GM12878 (cell line): ENCODE results near the gene KCND2. TPM values are rescaled to one million over a fixed set of nuclear protein-coding genes. Genes with fewer than 3 reads are reported as not detected.

Experiments
- BRCA1 ChIP-seq: IDR thresholded peaks from 2 replicates; pipeline ENCODE4 v1.6.1; 2011; ENCODE audit warnings: low read depth, low read length, improper control_type of control experiment
- CREB1 ChIP-seq: IDR thresholded peaks from 2 replicates; pipeline ENCODE4 v1.6.1; 2012; ENCODE audit warnings: low read depth, mild to moderate bottlenecking, inconsistent platforms
- EGR1 ChIP-seq, 2 experiments: IDR thresholded peaks; 1 replicate in 1 of 2; 2 replicates in 1 of 2; pipeline ENCODE4 v1.6.1; 2011 to 2012; ENCODE audit warnings: low read depth in 2 of 2, low read length in 2 of 2, borderline replicate concordance in 1 of 2, mild to moderate bottlenecking in 1 of 2, moderate library complexity in 1 of 2
- FOS ChIP-seq: IDR thresholded peaks from 3 replicates; pipeline ENCODE4 v1.6.1; 2011; ENCODE audit warnings: borderline replicate concordance; ENCODE audit not compliant: insufficient read length; ENCODE audit errors: extremely low read depth
- GABPA ChIP-seq: IDR thresholded peaks from 2 replicates; pipeline ENCODE4 v1.6.1; 2014; ENCODE audit warnings: antibody characterized with exemption, low read depth, mild to moderate bottlenecking, inconsistent platforms
- HDAC6 ChIP-seq: fragments of 200-600 bp; sonication (generic); IDR thresholded peaks from one replicate; pipeline ENCODE4 v1.8.0; 2017; ENCODE audit warnings: antibody characterized with exemption; ENCODE audit not compliant: unreplicated experiment
- JUNB ChIP-seq: IDR thresholded peaks from 2 replicates; pipeline ENCODE4 v1.6.1; 2016; ENCODE audit warnings: antibody characterized with exemption, mild to moderate bottlenecking
- JUND ChIP-seq: IDR thresholded peaks from 2 replicates; pipeline ENCODE4 v1.6.1; 2012; ENCODE audit warnings: low read depth, mild to moderate bottlenecking, low read length, improper control_type of control experiment, moderate library complexity
- KDM1A ChIP-seq: fragments of 200-600 bp; sonication (generic); IDR thresholded peaks from 2 replicates; pipeline ENCODE4 v1.6.1; 2016; ENCODE audit warnings: borderline replicate concordance
- POLR2A ChIP-seq: IDR thresholded peaks from 2 replicates; pipeline ENCODE4 v1.6.1; 2011; ENCODE audit warnings: low read depth, mild to moderate bottlenecking, low read length
- POLR2AphosphoS2 ChIP-seq: IDR thresholded peaks from 2 replicates; pipeline ENCODE4 v1.6.1; 2011; ENCODE audit warnings: low read depth, mild to moderate bottlenecking, low read length, improper control_type of control experiment, moderate library complexity
- RAD21 ChIP-seq: IDR thresholded peaks from 2 replicates; pipeline ENCODE4 v1.6.1; 2011; ENCODE audit warnings: mild to moderate bottlenecking, low read depth, low read length, moderate library complexity; ENCODE audit not compliant: insufficient read depth
- WRNIP1 ChIP-seq: IDR thresholded peaks from 2 replicates; pipeline ENCODE4 v1.6.1; 2011; ENCODE audit warnings: low read depth, low read length, improper control_type of control experiment, borderline replicate concordance
- ZNF24 ChIP-seq: fragments of 450-650 bp; IDR thresholded peaks from 2 replicates; pipeline ENCODE4 v1.6.1; 2017; ENCODE audit warnings: antibody characterized with exemption, mild to moderate bottlenecking
- polyA plus RNA-seq, 11 experiments: library from polyadenylated mRNA; depleted of rRNA in 4 of 11; unstranded in 6 of 11; stranded (reverse) in 5 of 11; fragments of >200 nt; fragmentation: Nextera tagmentation in 4 of 11; fragmentation: Illumina TruSeq in 1 of 11; extraction: Ambion mirVana in 4 of 11; extraction: Trizol in 1 of 11; gene quantifications; 1 replicate in 1 of 11; 2 replicates in 10 of 11; pipeline versions ENCODE4 v1.2.1 to v1.2.3, GENCODE V29; 2011 to 2016; ENCODE audit warnings: inconsistent platforms in 2 of 11, missing spikeins in 2 of 11, low read depth in 1 of 11
- total RNA-seq, 4 experiments: library from RNA; depleted of rRNA in 3 of 4; stranded (reverse); fragments of >200 nt in 3 of 4; fragmentation: Illumina TruSeq in 1 of 4; extraction: Trizol in 1 of 4; gene quantifications; 2 replicates each; pipeline versions ENCODE4 v1.2.1 to v1.2.3, GENCODE V29; 2013 to 2021
- TF ChIP-seq, protein P1 (sequence below): fragments of 150-350 bp; IDR thresholded peaks from 2 replicates; pipeline ENCODE4 v1.6.1; 2016; ENCODE audit warnings: low read depth, low read length
- TF ChIP-seq, protein P2 (sequence below): fragments of 450-650 bp; formaldehyde crosslinking; IDR thresholded peaks from 2 replicates; pipeline ENCODE4 v1.4.0; 2022; ENCODE audit warnings: mild to moderate bottlenecking, moderate library complexity
- TF ChIP-seq, protein P3 (sequence below): fragments of 450-650 bp; IDR thresholded peaks from 2 replicates; pipeline ENCODE4 v1.6.1; 2017; ENCODE audit warnings: mild to moderate bottlenecking, moderate library complexity
- TF ChIP-seq, protein P4 (sequence below): fragments of 150-350 bp; IDR thresholded peaks from 2 replicates; pipeline ENCODE4 v1.6.1; 2014; ENCODE audit warnings: mild to moderate bottlenecking, low read depth, low read length

The KCND2 gene
- total and polyA plus RNA-seq, 10 of the 15 experiments (the other 5 are each of a cell fraction or from before 2014, with no cell fraction given) = 3.6 to 22.3 (median 6.3) TPM

DNA sequence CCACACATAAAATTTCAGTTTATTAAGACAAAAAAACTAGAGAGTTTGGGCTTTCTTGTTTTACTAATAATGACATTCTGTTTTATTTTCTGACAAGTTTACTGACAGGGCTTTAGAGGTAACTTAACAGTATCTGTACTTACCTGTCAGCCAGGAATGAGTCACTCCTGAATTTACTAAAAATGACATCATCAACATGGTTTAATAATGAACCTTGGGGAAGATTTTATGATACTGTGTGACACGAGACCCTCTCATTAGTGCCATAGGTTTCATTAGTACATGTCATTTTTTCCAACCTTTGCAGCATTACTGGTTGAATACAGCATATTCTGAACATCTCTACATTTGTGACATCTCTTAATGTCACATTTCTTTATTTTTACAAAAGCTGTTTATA is 131.1 kb downstream of the KCND2 start (continued):
- TF ChIP-seq, protein P1, sequence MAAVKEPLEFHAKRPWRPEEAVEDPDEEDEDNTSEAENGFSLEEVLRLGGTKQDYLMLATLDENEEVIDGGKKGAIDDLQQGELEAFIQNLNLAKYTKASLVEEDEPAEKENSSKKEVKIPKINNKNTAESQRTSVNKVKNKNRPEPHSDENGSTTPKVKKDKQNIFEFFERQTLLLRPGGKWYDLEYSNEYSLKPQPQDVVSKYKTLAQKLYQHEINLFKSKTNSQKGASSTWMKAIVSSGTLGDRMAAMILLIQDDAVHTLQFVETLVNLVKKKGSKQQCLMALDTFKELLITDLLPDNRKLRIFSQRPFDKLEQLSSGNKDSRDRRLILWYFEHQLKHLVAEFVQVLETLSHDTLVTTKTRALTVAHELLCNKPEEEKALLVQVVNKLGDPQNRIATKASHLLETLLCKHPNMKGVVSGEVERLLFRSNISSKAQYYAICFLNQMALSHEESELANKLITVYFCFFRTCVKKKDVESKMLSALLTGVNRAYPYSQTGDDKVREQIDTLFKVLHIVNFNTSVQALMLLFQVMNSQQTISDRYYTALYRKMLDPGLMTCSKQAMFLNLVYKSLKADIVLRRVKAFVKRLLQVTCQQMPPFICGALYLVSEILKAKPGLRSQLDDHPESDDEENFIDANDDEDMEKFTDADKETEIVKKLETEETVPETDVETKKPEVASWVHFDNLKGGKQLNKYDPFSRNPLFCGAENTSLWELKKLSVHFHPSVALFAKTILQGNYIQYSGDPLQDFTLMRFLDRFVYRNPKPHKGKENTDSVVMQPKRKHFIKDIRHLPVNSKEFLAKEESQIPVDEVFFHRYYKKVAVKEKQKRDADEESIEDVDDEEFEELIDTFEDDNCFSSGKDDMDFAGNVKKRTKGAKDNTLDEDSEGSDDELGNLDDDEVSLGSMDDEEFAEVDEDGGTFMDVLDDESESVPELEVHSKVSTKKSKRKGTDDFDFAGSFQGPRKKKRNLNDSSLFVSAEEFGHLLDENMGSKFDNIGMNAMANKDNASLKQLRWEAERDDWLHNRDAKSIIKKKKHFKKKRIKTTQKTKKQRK = no peak
- TF ChIP-seq POLR2AphosphoS2 (no peak), KDM1A (no peak), CREB1 (peak; percentile 83), FOS (no peak), WRNIP1 (no peak), JUNB (peak; percentile 97), ZNF24 (peak; percentile 89), EGR1 (IDR thresholded peaks at IDR 0.05; ENCODE audit: borderline replicate concordance in 1 of 2, low read depth in 2 of 2, low read length in 2 of 2) (no peak), HDAC6 (no peak), GABPA (peak; percentile 72; the same call in 1 of the 2 replicates), POLR2A (no peak), JUND (peak; percentile 68), BRCA1 (no peak), RAD21 (peak; percentile 16; the same call in 1 of the 2 replicates)
- TF ChIP-seq, protein P2, sequence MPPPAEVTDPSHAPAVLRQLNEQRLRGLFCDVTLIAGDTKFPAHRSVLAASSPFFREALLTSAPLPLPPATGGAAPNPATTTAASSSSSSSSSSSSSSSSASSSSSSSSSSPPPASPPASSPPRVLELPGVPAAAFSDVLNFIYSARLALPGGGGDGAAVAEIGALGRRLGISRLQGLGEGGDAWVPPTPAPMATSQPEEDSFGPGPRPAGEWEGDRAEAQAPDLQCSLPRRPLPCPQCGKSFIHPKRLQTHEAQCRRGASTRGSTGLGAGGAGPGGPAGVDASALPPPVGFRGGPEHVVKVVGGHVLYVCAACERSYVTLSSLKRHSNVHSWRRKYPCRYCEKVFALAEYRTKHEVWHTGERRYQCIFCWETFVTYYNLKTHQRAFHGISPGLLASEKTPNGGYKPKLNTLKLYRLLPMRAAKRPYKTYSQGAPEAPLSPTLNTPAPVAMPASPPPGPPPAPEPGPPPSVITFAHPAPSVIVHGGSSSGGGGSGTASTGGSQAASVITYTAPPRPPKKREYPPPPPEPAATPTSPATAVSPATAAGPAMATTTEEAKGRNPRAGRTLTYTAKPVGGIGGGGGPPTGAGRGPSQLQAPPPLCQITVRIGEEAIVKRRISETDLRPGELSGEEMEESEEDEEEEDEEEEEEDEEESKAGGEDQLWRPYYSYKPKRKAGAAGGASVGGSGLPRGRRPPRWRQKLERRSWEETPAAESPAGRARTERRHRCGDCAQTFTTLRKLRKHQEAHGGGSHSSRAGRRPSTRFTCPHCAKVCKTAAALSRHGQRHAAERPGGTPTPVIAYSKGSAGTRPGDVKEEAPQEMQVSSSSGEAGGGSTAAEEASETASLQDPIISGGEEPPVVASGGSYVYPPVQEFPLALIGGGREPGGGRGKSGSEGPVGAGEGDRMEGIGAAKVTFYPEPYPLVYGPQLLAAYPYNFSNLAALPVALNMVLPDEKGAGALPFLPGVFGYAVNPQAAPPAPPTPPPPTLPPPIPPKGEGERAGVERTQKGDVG (CRISPR knock-in tag) = peak; percentile 47; the same call in 1 of the 2 replicates
- TF ChIP-seq, protein P3, sequence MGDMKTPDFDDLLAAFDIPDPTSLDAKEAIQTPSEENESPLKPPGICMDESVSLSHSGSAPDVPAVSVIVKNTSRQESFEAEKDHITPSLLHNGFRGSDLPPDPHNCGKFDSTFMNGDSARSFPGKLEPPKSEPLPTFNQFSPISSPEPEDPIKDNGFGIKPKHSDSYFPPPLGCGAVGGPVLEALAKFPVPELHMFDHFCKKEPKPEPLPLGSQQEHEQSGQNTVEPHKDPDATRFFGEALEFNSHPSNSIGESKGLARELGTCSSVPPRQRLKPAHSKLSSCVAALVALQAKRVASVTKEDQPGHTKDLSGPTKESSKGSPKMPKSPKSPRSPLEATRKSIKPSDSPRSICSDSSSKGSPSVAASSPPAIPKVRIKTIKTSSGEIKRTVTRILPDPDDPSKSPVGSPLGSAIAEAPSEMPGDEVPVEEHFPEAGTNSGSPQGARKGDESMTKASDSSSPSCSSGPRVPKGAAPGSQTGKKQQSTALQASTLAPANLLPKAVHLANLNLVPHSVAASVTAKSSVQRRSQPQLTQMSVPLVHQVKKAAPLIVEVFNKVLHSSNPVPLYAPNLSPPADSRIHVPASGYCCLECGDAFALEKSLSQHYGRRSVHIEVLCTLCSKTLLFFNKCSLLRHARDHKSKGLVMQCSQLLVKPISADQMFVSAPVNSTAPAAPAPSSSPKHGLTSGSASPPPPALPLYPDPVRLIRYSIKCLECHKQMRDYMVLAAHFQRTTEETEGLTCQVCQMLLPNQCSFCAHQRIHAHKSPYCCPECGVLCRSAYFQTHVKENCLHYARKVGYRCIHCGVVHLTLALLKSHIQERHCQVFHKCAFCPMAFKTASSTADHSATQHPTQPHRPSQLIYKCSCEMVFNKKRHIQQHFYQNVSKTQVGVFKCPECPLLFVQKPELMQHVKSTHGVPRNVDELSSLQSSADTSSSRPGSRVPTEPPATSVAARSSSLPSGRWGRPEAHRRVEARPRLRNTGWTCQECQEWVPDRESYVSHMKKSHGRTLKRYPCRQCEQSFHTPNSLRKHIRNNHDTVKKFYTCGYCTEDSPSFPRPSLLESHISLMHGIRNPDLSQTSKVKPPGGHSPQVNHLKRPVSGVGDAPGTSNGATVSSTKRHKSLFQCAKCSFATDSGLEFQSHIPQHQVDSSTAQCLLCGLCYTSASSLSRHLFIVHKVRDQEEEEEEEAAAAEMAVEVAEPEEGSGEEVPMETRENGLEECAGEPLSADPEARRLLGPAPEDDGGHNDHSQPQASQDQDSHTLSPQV = no peak; the same call in 1 of the 2 replicates
- TF ChIP-seq, protein P4, sequence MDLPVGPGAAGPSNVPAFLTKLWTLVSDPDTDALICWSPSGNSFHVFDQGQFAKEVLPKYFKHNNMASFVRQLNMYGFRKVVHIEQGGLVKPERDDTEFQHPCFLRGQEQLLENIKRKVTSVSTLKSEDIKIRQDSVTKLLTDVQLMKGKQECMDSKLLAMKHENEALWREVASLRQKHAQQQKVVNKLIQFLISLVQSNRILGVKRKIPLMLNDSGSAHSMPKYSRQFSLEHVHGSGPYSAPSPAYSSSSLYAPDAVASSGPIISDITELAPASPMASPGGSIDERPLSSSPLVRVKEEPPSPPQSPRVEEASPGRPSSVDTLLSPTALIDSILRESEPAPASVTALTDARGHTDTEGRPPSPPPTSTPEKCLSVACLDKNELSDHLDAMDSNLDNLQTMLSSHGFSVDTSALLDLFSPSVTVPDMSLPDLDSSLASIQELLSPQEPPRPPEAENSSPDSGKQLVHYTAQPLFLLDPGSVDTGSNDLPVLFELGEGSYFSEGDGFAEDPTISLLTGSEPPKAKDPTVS = no peak
